BLaER1 treated with 17β-estradiol and CSF1 and Interleukin-3, amounts not matched to agents 10 nM and 100 nM (cell line): Measurements from ENCODE around the gene PSD.
A peak's percentile ranks its signal among the peaks of the same experiment; 100 is the strongest.

Experiments used
- H3K27ac ChIP-seq, 11 experiments: shearing (Covaris generic); formaldehyde crosslinking; 2 replicates each; pipeline ENCODE4 v1.8.1; 2022
- H3K27me3 ChIP-seq, 11 experiments: shearing (Covaris generic); formaldehyde crosslinking; 2 replicates each; pipeline ENCODE4 v1.8.1; 2022
- H3K36me3 ChIP-seq, 11 experiments: shearing (Covaris generic); formaldehyde crosslinking; 2 replicates each; pipeline ENCODE4 v1.8.1; 2022
- H3K4me1 ChIP-seq, 10 experiments: shearing (Covaris generic); formaldehyde crosslinking; 2 replicates each; pipeline ENCODE4 v1.8.1; 2022
- H3K4me2 ChIP-seq, 11 experiments: shearing (Covaris generic); formaldehyde crosslinking; 2 replicates each; pipeline ENCODE4 v1.8.1; 2022
- H3K4me3 ChIP-seq, 10 experiments: shearing (Covaris generic); formaldehyde crosslinking; 2 replicates each; pipeline ENCODE4 v1.8.1; 2022
- H3K9ac ChIP-seq, 11 experiments: shearing (Covaris generic); formaldehyde crosslinking; 2 replicates each; pipeline ENCODE4 v1.8.1; 2022
- H3K9me3 ChIP-seq, 11 experiments: shearing (Covaris generic); formaldehyde crosslinking; replicated peaks in 1 of 11; 2 replicates each; pipeline ENCODE4 v1.8.1; 2022
- H4K20me1 ChIP-seq, 11 experiments: shearing (Covaris generic); formaldehyde crosslinking; 2 replicates each; pipeline ENCODE4 v1.8.1; 2022
- Cebpa-rat ChIP-seq, 11 experiments: shearing (Covaris generic); IDR thresholded peaks; 2 replicates each; pipeline ENCODE4 v1.8.1; 2022

PSD gene

GRCh38 chr10:102407425-102408130 is 11.0 kb downstream of the PSD start:
- peak overlapping the region in 1 of 11 experiments; percentile 37; a peak in 3 of 22 replicates for H3K4me2 ChIP-seq
- no peak overlapping the region for H3K4me3 ChIP-seq
- peaks cover 0 to 11% (median 0%) of the 10 kb centered on the region in 11 experiments; a peak in 6 of 22 replicates for H3K36me3 ChIP-seq
- H3K4me1 ChIP-seq = peaks cover 0 to 10% (median 1%) of the 10 kb centered on the region in 10 experiments; a peak in 11 of 20 replicates
- no peak for TF ChIP-seq Cebpa-rat (IDR thresholded peaks at IDR 0.05)
- H3K9ac ChIP-seq = no peak overlapping the region
- H3K27ac ChIP-seq = no peak overlapping the region
- peaks cover 51 to 60% (median 55%) of the 10 kb centered on the region in 11 experiments for H3K27me3 ChIP-seq
- no peaks in the 10 kb centered on the region for H3K9me3 ChIP-seq
- peaks cover 0 to 54% (median 10%) of the 10 kb centered on the region in 11 experiments; a peak in 15 of 22 replicates for H4K20me1 ChIP-seq

DNA sequence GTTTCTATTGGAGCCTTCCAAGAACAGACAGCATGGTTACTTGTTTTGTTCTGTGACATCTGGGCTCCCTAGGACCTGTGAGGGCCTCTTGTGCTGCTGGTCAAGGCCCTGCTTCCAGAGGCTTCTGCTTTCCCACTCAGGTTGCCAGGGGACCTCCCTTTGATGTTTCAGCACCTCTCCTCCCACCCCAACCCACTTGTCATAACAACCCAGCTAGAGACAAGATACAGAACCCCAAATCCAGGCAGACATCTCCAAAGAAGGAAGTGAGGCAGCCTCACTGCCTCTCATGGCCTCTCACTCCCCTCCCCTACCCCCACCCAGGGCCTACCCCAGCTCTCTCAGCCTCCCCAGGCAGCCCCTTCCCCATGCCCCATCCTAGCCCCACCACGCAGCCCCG is 11.8 kb downstream of the PSD start:
- no peak overlapping the region for H3K27ac ChIP-seq
- H3K36me3 ChIP-seq = peaks cover 1 to 19% (median 7%) of the 10 kb centered on the region in 11 experiments; a peak in 17 of 22 replicates
- TF ChIP-seq Cebpa-rat (IDR thresholded peaks at IDR 0.05) = no peak
- no peak overlapping the region for H3K9ac ChIP-seq
- no peak overlapping the region for H3K4me2 ChIP-seq
- H3K27me3 ChIP-seq = peaks cover 44 to 53% (median 47%) of the 10 kb centered on the region in 11 experiments
- H4K20me1 ChIP-seq = peaks cover 0 to 54% (median 13%) of the 10 kb centered on the region in 11 experiments; a peak in 15 of 22 replicates
- H3K4me3 ChIP-seq = no peak overlapping the region
- H3K9me3 ChIP-seq = no peaks in the 10 kb centered on the region
- H3K4me1 ChIP-seq = peaks cover 0 to 10% (median 0%) of the 10 kb centered on the region in 10 experiments; a peak in 6 of 20 replicates

DNA sequence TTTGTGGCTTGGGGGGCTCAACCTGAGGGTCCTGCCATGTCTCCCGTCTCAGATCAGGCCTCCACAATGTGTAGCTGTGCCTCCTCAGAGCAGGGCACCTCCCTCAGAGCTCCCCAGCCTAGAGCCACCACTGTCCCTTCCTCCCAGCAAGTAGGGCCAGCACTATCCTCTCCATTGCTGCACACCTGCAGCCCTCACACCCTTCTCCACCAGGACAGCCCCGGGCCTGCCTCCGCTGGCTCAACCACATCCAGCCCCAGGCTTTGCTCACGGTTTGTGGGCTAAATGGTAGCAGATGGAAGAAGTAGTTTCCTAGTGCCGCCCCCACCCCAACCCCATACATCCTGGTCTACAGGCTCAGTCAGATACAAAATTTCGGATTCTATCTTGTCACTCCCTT is 13.0 kb downstream of the PSD start:
- Histone ChIP-seq H3K36me3 (peaks cover 6 to 30% (median 18%) of the 10 kb centered on the region in 11 experiments; a peak in 18 of 22 replicates), H3K9ac (no peak overlapping the region), H3K4me2 (no peak overlapping the region), H4K20me1 (peaks cover 0 to 58% (median 13%) of the 10 kb centered on the region in 11 experiments; a peak in 16 of 22 replicates), H3K9me3 (no peaks in the 10 kb centered on the region), H3K4me3 (no peak overlapping the region), H3K4me1 (peaks cover 0 to 10% (median 0%) of the 10 kb centered on the region in 10 experiments; a peak in 6 of 20 replicates), H3K27ac (no peak overlapping the region), H3K27me3 (peaks cover 32 to 41% (median 36%) of the 10 kb centered on the region in 11 experiments)
- no peak for TF ChIP-seq Cebpa-rat (IDR thresholded peaks at IDR 0.05)

DNA sequence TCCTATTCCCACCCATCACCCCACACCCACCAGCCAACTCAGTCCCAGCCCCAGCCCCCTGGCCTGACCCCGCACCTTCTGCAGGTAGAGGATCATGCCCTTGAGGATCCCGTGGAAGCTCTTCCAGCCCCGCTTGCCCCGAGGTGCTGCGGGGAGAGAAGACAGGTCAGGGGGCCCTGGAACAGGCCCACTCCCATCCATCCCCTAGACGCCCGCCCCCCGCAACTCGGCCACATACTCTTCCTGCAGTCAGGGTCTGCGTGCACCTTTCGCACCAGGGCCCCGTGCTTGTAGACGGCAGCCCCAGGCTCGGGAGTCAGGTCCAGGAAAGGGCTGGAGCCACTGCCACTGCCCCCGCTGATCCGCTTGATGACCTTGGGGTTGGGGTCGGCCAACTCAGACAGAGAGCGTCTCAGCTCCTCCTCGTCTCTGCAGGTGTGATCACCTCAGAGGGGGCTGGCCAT is 13.4 kb downstream of the PSD start:
- Histone ChIP-seq H3K4me1 (peaks cover 0 to 12% (median 2%) of the 10 kb centered on the region in 10 experiments; a peak in 15 of 20 replicates), H3K27me3 (peaks cover 27 to 36% (median 31%) of the 10 kb centered on the region in 11 experiments), H3K27ac (no peak overlapping the region)

GRCh38 chr10:102404361-102405107 is 14.1 kb downstream of the PSD start:
- TF ChIP-seq Cebpa-rat (IDR thresholded peaks at IDR 0.05) = no peak
- H3K27ac ChIP-seq = no peak overlapping the region
- H4K20me1 ChIP-seq = peaks cover 0 to 69% (median 17%) of the 10 kb centered on the region in 11 experiments; a peak in 15 of 22 replicates
- peaks cover 5 to 18% (median 8%) of the 10 kb centered on the region in 10 experiments for H3K4me1 ChIP-seq
- peaks cover 21 to 30% (median 25%) of the 10 kb centered on the region in 11 experiments for H3K27me3 ChIP-seq
- no peak overlapping the region for H3K4me2 ChIP-seq
- no peaks in the 10 kb centered on the region for H3K9me3 ChIP-seq
- H3K4me3 ChIP-seq = no peak overlapping the region
- H3K9ac ChIP-seq = no peak overlapping the region
- peaks cover 9 to 41% (median 25%) of the 10 kb centered on the region in 11 experiments; a peak in 18 of 22 replicates for H3K36me3 ChIP-seq

More for the DNA sequence above, 13.4 kb downstream of the PSD start:
- H3K36me3 ChIP-seq = peaks cover 9 to 35% (median 23%) of the 10 kb centered on the region in 11 experiments; a peak in 18 of 22 replicates
- H3K9me3 ChIP-seq = no peaks in the 10 kb centered on the region
- H3K4me2 ChIP-seq = no peak overlapping the region
- TF ChIP-seq Cebpa-rat (IDR thresholded peaks at IDR 0.05) = no peak
- H3K4me3 ChIP-seq = no peak overlapping the region
- no peak overlapping the region for H3K9ac ChIP-seq
- peaks cover 0 to 63% (median 14%) of the 10 kb centered on the region in 11 experiments; a peak in 15 of 22 replicates for H4K20me1 ChIP-seq

GRCh38 chr10:102403115-102403514 is 15.5 kb downstream of the PSD start:
- H4K20me1 ChIP-seq = peaks cover 0 to 80% (median 22%) of the 10 kb centered on the region in 11 experiments; a peak in 15 of 22 replicates
- H3K27me3 ChIP-seq = peaks cover 7 to 16% (median 10%) of the 10 kb centered on the region in 11 experiments
- peaks cover 16 to 30% (median 20%) of the 10 kb centered on the region in 10 experiments for H3K4me1 ChIP-seq
- H3K36me3 ChIP-seq = peaks cover 10 to 53% (median 30%) of the 10 kb centered on the region in 11 experiments; a peak in 21 of 22 replicates
- no peak overlapping the region for H3K4me3 ChIP-seq
- no peaks in the 10 kb centered on the region for H3K9me3 ChIP-seq
- TF ChIP-seq Cebpa-rat (IDR thresholded peaks at IDR 0.05) = no peak
- no peak overlapping the region for H3K27ac ChIP-seq
- no peak overlapping the region for H3K4me2 ChIP-seq
- H3K9ac ChIP-seq = no peak overlapping the region

GRCh38 chr10:102402512-102402896 is 16.1 kb downstream of the PSD start:
- Histone ChIP-seq H3K4me1 (peaks cover 16 to 31% (median 21%) of the 10 kb centered on the region in 10 experiments), H3K9ac (0 out of 22 replicates have a peak overlapping the region, but pooled peaks of 1 of the 11 experiments have one; percentile 15), H3K4me2 (no peak overlapping the region), H3K27me3 (peaks cover under 1 to 10% (median 4%) of the 10 kb centered on the region in 11 experiments; a peak in 21 of 22 replicates), H3K9me3 (no peaks in the 10 kb centered on the region), H3K27ac (no peak overlapping the region), H3K4me3 (no peak overlapping the region), H4K20me1 (peaks cover 0 to 86% (median 22%) of the 10 kb centered on the region in 11 experiments; a peak in 15 of 22 replicates), H3K36me3 (peaks cover 13 to 59% (median 36%) of the 10 kb centered on the region in 11 experiments; a peak in 21 of 22 replicates)
- TF ChIP-seq Cebpa-rat (IDR thresholded peaks at IDR 0.05) = no peak

- H3K4me1 ChIP-seq = peaks cover 17 to 32% (median 22%) of the 10 kb centered on the region in 10 experiments
- H3K9me3 ChIP-seq = no peaks in the 10 kb centered on the region
- H4K20me1 ChIP-seq = peaks cover 0 to 90% (median 23%) of the 10 kb centered on the region in 11 experiments; a peak in 16 of 22 replicates
- no peak overlapping the region for H3K4me2 ChIP-seq
- H3K9ac ChIP-seq = peak overlapping the region in 1 of 11 experiments; percentile 15; a peak in 3 of 22 replicates
- H3K27me3 ChIP-seq = peaks cover 0 to 5% (median 0%) of the 10 kb centered on the region in 11 experiments; a peak in 5 of 22 replicates
- peaks cover 13 to 62% (median 37%) of the 10 kb centered on the region in 11 experiments; a peak in 21 of 22 replicates for H3K36me3 ChIP-seq
- no peak for TF ChIP-seq Cebpa-rat (IDR thresholded peaks at IDR 0.05)
- H3K27ac ChIP-seq = no peak overlapping the region
- H3K4me3 ChIP-seq = no peak overlapping the region
Measured at GRCh38 chr10:102401735-102402511, 16.7 kb downstream of the PSD start.
